OCI-LY3 (cell line): ENCODE measurements around the gene NEIL1.
"Not testable (repeated sequence)": the region's sequence is repeated elsewhere in the genome, so short reads cannot be mapped to it uniquely, and the experiment has no call there.

ENCODE experiments used
- H2AFZ ChIP-seq: fragments of 200-600, 300-600 bp; shearing (Covaris generic); 2 replicates; pipeline ENCODE4 v1.6.0; 2014; ENCODE audit warnings: antibody characterized with exemption, low read depth, low read length
- H3K27ac ChIP-seq: fragments of 200-600, 300-600 bp; sonication (generic); 2 replicates; pipeline ENCODE4 v1.5.1; 2014; ENCODE audit warnings: mild to moderate bottlenecking, low read length, moderate library complexity, mixed read lengths
- H3K27me3 ChIP-seq: fragments of 200-600, 300-600 bp; sonication (generic); 2 replicates; pipeline ENCODE4 v1.6.1; 2014; ENCODE audit warnings: low read depth, low read length, mixed read lengths
- H3K36me3 ChIP-seq: fragments of 200-600, 300-600 bp; sonication (generic); replicated peaks from 2 replicates; pipeline ENCODE3; 2014; ENCODE audit warnings: low read depth, low read length, mixed read lengths
- H3K4me1 ChIP-seq: fragments of 300-600, 200-600 bp; sonication (generic); 2 replicates; pipeline ENCODE4 v1.6.1; 2014; ENCODE audit warnings: low read length, mixed read lengths
- H3K4me2 ChIP-seq: fragments of 200-600, 300-600 bp; sonication (generic); 2 replicates; pipeline ENCODE4 v1.6.1; 2014; ENCODE audit warnings: low read length, mixed read lengths
- H3K4me3 ChIP-seq: fragments of 300-600, 200-600 bp; sonication (generic); 2 replicates; pipeline ENCODE4 v1.5.1; 2014; ENCODE audit warnings: antibody characterized with exemption, mild to moderate bottlenecking, low read length, moderate library complexity
- H3K79me2 ChIP-seq: fragments of 300-600, 200-600 bp; shearing (Covaris generic); 2 replicates; pipeline ENCODE4 v1.6.1; 2014; ENCODE audit warnings: mild to moderate bottlenecking, low read length, mixed read lengths
- H3K9ac ChIP-seq: fragments of 300-600, 200-600 bp; shearing (Covaris generic); 2 replicates; pipeline ENCODE4 v1.6.0; 2014; ENCODE audit warnings: mild to moderate bottlenecking, low read length, moderate library complexity
- H3K9me3 ChIP-seq: fragments of 200-600, 300-600 bp; shearing (Covaris generic); 2 replicates; pipeline ENCODE4 v1.6.1; 2014; ENCODE audit warnings: low read length, mixed read lengths; ENCODE audit not compliant: insufficient read depth
- H4K20me1 ChIP-seq: fragments of 200-600, 300-600 bp; sonication (generic); 2 replicates; pipeline ENCODE4 v1.6.1; 2016; ENCODE audit warnings: low read length, mixed read lengths; ENCODE audit not compliant: insufficient read depth
- CTCF ChIP-seq: fragments of 200-600, 300-600 bp; sonication (generic); IDR thresholded peaks from 2 replicates; pipeline ENCODE4 v1.5.1; 2014; ENCODE audit warnings: antibody characterized with exemption, low read length, low read depth
- EZH2phosphoT487 ChIP-seq: fragments of 200-600 bp; shearing (Covaris generic); IDR thresholded peaks from 2 replicates; pipeline ENCODE4 v1.6.1; 2018; ENCODE audit warnings: antibody characterized with exemption, mixed run types, low read depth

Gene NEIL1

GRCh38 chr15:75306188-75306587 is 40.7 kb upstream of the NEIL1 start:
- Histone ChIP-seq H3K4me1 (0 out of 2 replicates have a peak, but pooled peaks cover 2% of the 10 kb centered on the region), H3K4me2 (no peak overlapping the region), H2AFZ (no peak overlapping the region), H3K27ac (no peak overlapping the region), H3K9ac (no peak overlapping the region), H3K9me3 (no peaks in the 10 kb centered on the region), H3K79me2 (no peaks in the 10 kb centered on the region), H4K20me1 (no peaks in the 10 kb centered on the region), H3K36me3 (no peaks in the 10 kb centered on the region), H3K4me3 (no peak overlapping the region), H3K27me3 (peaks cover 43% of the 10 kb centered on the region)
- TF ChIP-seq CTCF (no peak), EZH2phosphoT487 (no peak)

- Histone ChIP-seq H3K27ac (no peak overlapping the region), H3K9ac (no peak overlapping the region; the same call in 1 of the 2 replicates), H3K4me2 (peak overlapping the region; percentile 47), H3K4me3 (0 out of 2 replicates have a peak overlapping the region, but pooled peaks have one; percentile 10), H3K27me3 (peaks cover 45% of the 10 kb centered on the region), H2AFZ (peak overlapping the region; percentile 19; the same call in 1 of the 2 replicates), H4K20me1 (no peaks in the 10 kb centered on the region), H3K9me3 (no peaks in the 10 kb centered on the region), H3K4me1 (0 out of 2 replicates have a peak, but pooled peaks cover 2% of the 10 kb centered on the region), H3K79me2 (no peaks in the 10 kb centered on the region), H3K36me3 (no peaks in the 10 kb centered on the region)
- TF ChIP-seq EZH2phosphoT487 (no peak), CTCF (peak; percentile 66)
Observed at GRCh38 chr15:75307778-75308390, 39.0 kb upstream of the NEIL1 start.

- H3K4me2 ChIP-seq = no peak overlapping the region
- TF ChIP-seq CTCF = no peak
- no peak for TF ChIP-seq EZH2phosphoT487
- H3K36me3 ChIP-seq = no peaks in the 10 kb centered on the region
- no peaks in the 10 kb centered on the region for H3K79me2 ChIP-seq
- H3K27me3 ChIP-seq = peaks cover 36% of the 10 kb centered on the region
- H4K20me1 ChIP-seq = no peaks in the 10 kb centered on the region
- no peak overlapping the region for H2AFZ ChIP-seq
- no peaks in the 10 kb centered on the region for H3K9me3 ChIP-seq
- no peak overlapping the region for H3K27ac ChIP-seq
- H3K4me1 ChIP-seq = 0 out of 2 replicates have a peak, but pooled peaks cover 2% of the 10 kb centered on the region
- no peak overlapping the region for H3K4me3 ChIP-seq
- no peak overlapping the region for H3K9ac ChIP-seq
Observed at GRCh38 chr15:75309711-75310110, 37.1 kb upstream of the NEIL1 start.

- not testable (repeated sequence) for H3K4me2 ChIP-seq, H3K36me3 ChIP-seq, H3K9ac ChIP-seq, H3K4me3 ChIP-seq, H4K20me1 ChIP-seq, H2AFZ ChIP-seq, H3K4me1 ChIP-seq, H3K79me2 ChIP-seq, H3K27ac ChIP-seq, H3K9me3 ChIP-seq
- peaks cover 18% of the 10 kb centered on the region; the same call in 1 of the 2 replicates for H3K27me3 ChIP-seq
Observed at GRCh38 chr15:75312548-75312947, 34.3 kb upstream of the NEIL1 start.
